GM12873 (cell line): ENCODE results near the gene PPP2R5B.

Source experiments
- TF ChIP-seq, protein P1 (sequence below): IDR thresholded peaks from 2 replicates; pipeline ENCODE4 v1.5.1; 2012; ENCODE audit warnings: low read depth, mild to moderate bottlenecking, moderate library complexity, low read length, control low read depth; ENCODE audit not compliant: insufficient read depth; ENCODE audit errors: missing control alignments

Gene PPP2R5B

DNA sequence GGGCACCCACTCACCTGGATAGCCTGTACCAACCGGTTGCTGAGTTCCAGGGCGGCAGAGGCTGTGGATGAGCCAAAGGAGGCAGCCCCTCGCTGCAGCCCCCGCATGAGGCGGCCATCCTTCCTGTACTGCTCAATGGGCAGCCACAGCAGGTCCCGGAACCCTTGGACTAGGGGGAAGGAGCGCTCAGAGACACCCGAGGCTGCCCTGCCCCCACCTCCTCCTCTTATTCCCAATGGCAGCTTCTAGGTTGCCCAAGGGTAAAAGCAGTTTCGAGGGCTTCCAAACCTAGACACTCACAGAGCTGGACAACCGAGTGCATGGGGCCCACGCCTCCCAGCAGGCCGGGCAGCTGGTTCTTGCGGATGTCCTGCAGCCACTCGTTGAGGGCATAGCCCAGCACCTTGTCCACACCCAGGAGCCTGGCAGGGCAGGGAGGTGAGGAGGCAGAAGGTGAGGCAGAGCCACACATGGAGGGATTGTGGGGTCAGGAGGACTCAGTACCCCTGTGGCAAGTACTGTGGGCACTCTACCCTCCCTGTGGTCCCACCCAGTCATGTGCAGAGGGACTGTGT, 28.0 kb upstream of the PPP2R5B start:
- TF ChIP-seq, protein P1, sequence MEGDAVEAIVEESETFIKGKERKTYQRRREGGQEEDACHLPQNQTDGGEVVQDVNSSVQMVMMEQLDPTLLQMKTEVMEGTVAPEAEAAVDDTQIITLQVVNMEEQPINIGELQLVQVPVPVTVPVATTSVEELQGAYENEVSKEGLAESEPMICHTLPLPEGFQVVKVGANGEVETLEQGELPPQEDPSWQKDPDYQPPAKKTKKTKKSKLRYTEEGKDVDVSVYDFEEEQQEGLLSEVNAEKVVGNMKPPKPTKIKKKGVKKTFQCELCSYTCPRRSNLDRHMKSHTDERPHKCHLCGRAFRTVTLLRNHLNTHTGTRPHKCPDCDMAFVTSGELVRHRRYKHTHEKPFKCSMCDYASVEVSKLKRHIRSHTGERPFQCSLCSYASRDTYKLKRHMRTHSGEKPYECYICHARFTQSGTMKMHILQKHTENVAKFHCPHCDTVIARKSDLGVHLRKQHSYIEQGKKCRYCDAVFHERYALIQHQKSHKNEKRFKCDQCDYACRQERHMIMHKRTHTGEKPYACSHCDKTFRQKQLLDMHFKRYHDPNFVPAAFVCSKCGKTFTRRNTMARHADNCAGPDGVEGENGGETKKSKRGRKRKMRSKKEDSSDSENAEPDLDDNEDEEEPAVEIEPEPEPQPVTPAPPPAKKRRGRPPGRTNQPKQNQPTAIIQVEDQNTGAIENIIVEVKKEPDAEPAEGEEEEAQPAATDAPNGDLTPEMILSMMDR, result no peak

DNA sequence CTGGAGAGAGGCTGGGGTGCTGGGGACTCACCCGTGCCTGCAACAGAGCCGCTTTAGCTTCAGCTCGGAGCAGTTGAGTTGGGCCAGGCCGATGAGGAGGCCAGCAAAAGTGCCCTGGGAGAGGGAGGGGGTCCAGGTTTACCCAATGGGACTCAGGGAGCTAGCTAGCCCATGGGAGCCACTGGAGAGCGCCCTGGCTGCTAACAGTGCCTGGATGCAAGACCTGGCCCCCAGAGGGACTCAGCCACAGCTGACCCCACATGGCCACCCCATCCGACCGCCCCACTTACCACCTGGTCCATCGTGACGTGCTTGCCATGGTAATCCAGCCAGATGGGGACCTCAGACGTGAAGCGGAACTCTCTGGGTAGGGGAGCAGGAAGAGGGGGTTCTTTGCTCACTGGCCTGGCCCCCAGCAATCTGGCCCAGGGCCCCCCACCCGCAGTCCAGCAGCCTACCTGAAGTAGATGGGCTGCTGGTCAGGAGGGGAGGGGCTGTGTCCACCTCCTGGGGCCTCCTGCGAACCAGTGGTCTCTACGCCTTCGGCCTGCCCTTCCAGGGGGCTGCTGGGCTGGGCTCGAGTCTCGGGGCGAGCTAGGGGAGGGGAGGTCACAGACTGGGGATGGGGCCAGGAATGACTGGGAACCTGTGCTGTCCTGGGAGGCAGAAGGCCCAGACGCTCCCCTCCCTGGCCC, 27.0 kb upstream of the PPP2R5B start:
- TF ChIP-seq, protein P1, result no peak

DNA sequence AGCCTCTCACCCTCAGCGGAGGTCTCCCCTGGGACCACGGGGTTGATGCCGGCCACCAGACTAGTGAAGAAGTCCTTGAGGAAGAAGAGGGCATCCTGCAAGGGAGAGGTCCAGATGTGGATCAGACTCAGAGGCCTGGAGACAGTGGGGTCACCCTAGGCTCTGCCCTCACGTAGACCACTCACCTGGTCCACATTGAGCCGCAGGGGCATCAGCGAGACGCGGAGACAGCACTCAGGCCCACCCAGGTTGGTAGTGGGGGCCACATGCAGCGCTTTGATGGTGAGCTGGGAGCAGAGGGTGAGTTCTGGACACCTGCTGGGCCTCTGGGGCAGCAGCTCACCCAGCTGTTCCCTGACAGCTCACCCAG, 26.4 kb upstream of the PPP2R5B start:
- TF ChIP-seq, protein P1, result no peak

DNA sequence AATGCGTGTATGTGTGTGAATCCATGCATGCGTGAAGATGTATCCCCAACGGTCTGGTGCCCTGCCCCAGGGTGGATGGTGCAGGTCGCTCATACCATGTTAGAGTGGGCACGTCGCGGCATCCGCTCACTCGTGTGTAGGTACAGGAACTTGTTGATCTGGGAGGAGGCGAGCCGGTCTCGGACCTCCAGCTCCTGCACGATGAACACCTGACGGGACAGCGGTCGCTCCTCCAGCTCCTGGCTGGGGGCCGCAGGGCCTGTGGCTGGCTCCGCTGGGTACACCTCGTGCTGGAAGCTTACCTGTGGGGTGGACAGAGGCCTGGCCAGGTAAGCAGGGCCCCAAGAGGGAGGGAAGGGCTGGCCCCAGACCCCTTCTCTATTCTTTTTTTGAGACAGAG, 25.9 kb upstream of the PPP2R5B start:
- TF ChIP-seq, protein P1, result no peak

DNA sequence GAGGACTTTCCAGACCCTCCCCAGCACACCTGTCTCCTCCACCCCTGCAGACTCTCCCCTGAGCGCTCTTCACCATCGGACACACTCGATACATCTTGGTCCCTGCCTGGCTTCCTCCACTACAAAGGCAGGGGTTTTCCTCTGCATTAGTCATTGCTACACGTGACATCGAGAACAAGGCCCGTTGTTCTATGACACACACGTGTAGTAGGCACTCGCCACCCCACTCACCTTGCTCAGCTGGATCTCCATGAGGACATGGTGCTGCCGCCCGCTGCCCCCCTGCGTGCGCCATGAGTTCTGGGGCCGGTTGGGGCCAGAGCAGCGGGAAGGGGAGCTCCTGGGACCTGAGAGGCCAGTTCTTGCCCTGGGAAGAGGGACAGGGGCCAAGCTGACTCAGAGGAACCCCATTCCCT, 24.2 kb upstream of the PPP2R5B start:
- TF ChIP-seq, protein P1, result no peak

DNA sequence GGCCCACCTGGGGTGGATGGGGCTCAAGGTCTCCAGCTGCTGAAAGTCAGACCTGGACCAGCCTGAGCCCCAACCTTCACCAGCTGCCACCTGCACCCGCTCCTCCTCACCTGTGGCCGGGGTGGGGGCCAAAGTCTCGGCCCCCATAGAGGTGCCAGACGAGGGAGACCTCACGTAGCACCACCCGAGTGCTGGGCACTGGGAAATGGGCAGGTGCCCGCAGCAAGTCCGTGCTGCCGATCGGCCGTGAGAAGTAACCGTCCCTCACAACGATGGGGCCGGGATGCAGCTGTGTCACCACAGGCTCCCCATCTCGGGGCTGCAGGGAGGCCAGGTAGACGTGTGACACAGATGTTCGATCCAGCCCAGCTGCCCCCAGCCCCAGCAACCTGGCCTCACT, 23.7 kb upstream of the PPP2R5B start:
- TF ChIP-seq, protein P1, result no peak

DNA sequence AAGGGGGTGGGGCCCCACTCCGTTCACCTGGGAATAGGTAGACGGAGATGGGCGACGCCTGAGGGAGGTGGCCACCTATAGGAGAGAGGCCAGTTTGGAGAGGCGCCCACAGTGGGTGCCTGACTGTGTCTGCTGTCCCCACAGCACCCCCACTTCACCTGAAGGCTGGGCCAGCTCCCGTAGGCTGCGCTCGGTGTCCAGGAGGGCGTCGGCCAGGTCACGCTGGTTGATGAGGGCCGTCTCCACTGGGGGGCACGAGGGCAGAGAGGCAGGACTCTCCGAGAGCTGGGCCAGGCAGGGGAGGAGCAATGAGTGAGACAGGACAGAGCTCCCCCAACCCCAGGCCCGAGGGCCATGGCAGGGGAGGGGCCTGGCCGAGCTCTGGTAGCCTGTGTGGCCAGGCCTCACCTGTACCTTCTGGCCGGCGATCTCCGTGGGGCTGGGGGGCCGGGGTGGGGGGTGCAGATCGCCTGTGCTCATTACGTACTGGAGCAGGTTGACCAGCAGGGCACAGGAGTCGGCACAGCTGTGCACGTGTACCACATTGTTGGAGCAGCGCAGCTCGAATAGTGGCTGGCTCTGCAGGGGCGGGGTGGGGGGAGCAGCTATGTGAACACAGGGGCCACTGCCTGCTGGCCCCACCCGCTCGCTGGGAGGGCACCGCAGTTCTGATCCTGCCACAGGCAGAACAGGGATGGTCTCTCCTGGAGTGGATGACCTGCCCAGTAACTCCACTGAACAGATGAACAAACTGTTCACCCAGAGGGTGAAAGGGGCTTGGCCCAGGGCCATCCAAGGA, 22.2 kb upstream of the PPP2R5B start:
- TF ChIP-seq, protein P1, result no peak
